K562 (cell line): ENCODE data around the gene GOLGA2. TPM values are rescaled to one million over a fixed set of nuclear protein-coding genes. Genes with fewer than 3 reads are reported as not detected.
A peak's percentile ranks its signal among the peaks of the same experiment; 100 is the strongest.

Source experiments
- ATAC-seq: fragments of 200-7000 bp; cut with Tn5 transposase; 3 replicates; pipeline ENCODE4 v1.9.1; 2020; ENCODE audit warnings: moderate library complexity
- BruUV-seq: library from RNA; stranded (reverse); fragments of 400-500 nt; replicated peaks from 2 replicates; lab custom pipeline; 2021; lab: Mats Ljungman, UMichigan
- CTCF ChIA-PET: fragments of 300-600 bp; formaldehyde crosslinking; extraction: SDS; loops from one replicate; lab custom pipeline; 2021; ENCODE audit warnings: low intra/inter-chr PET ratio; lab: Yijun Ruan, JAX
- POLR2A ChIA-PET: fragments of 300-600, 350-650 bp; sonication (Branson Sonifier 250); formaldehyde crosslinking; extraction: SDS; loops from one replicate; lab custom pipeline; 2021; ENCODE audit warnings: antibody characterized with exemption, inconsistent platforms; lab: Yijun Ruan, JAX
- DNase-seq, 4 experiments: peaks; one replicate each; pipeline versions ENCODE4 v3.0.0 to v3.0.0-alpha.2; 2011 to 2018; ENCODE audit warnings: low spot score in 3 of 4, mixed read lengths in 3 of 4; ENCODE audit errors: extremely low read depth in 1 of 4
- FAIRE-seq: peaks from 2 replicates; lab custom pipeline; 2011; peaks lifted over from hg19 to GRCh38; lab: Jason Lieb, UNC
- H2AFZ ChIP-seq: 2 replicates; pipeline ENCODE4 v1.6.0; 2011; ENCODE audit warnings: low read depth, low read length, control low read depth, inconsistent platforms
- H3K27ac ChIP-seq: fragments of 200-600 bp; 3 replicates; pipeline ENCODE4 v1.8.0; 2011; ENCODE audit warnings: low read depth, mild to moderate bottlenecking, control low read depth, inconsistent platforms, low read length, moderate library complexity, mixed read lengths; ENCODE audit errors: extremely low read depth
- H3K27me3 ChIP-seq, 2 experiments: fragments of 300-600 bp in 1 of 2; 2 replicates in 1 of 2; 3 replicates in 1 of 2; pipeline versions ENCODE4 v1.6.0 to v1.8.0; 2011; ENCODE audit warnings: inconsistent platforms in 2 of 2, low read length in 2 of 2, mild to moderate bottlenecking in 1 of 2, mixed read lengths in 1 of 2, moderate library complexity in 1 of 2; ENCODE audit not compliant: control insufficient read depth in 2 of 2, insufficient read depth in 2 of 2
- H3K36me3 ChIP-seq: fragments of 300-600 bp; 3 replicates; pipeline ENCODE4 v1.8.0; 2011; ENCODE audit warnings: mild to moderate bottlenecking, low read length, inconsistent platforms; ENCODE audit not compliant: control insufficient read depth, insufficient read depth
- H3K4me1 ChIP-seq, 2 experiments: fragments of 200-600 bp in 1 of 2; replicated peaks in 1 of 2; 2 replicates in 1 of 2; 3 replicates in 1 of 2; pipeline versions ENCODE4 v1.5.1 to v1.8.0; 2011; ENCODE audit warnings: inconsistent platforms in 2 of 2, low read length in 2 of 2, mild to moderate bottlenecking in 1 of 2, mixed read lengths in 1 of 2, moderate library complexity in 1 of 2; ENCODE audit not compliant: control insufficient read depth in 2 of 2, insufficient read depth in 2 of 2
- H3K4me2 ChIP-seq: 2 replicates; pipeline ENCODE4 v1.6.1; 2011; ENCODE audit warnings: low read length, control low read depth, inconsistent platforms, mixed read lengths; ENCODE audit not compliant: insufficient read depth
- H3K4me3 ChIP-seq: fragments of 200-600 bp; sonication (generic), shearing (Covaris generic); 2 replicates; pipeline ENCODE4 v1.5.1; 2016; ENCODE audit warnings: control low read depth, inconsistent platforms
- H3K79me2 ChIP-seq: fragments of 200-600 bp; 3 replicates; pipeline ENCODE4 v1.8.0; 2011; ENCODE audit warnings: low read length, inconsistent platforms; ENCODE audit not compliant: control insufficient read depth, insufficient read depth
- H3K9ac ChIP-seq, 2 experiments: 2 replicates each; pipeline versions ENCODE4 v1.6.0 to v1.6.1; 2011; ENCODE audit warnings: low read depth in 2 of 2, low read length in 2 of 2, control low read depth in 1 of 2, inconsistent platforms in 1 of 2, mild to moderate bottlenecking in 1 of 2, mixed read lengths in 1 of 2; ENCODE audit not compliant: insufficient read depth in 1 of 2
- H3K9me1 ChIP-seq: one replicate; pipeline ENCODE4 v1.6.0; 2011; ENCODE audit warnings: inconsistent platforms, mild to moderate bottlenecking, low read length, moderate library complexity; ENCODE audit not compliant: control insufficient read depth, insufficient read depth
- H3K9me3 ChIP-seq: replicated peaks from 2 replicates; pipeline ENCODE4 v1.5.1; 2011; ENCODE audit warnings: low read depth, low read length, inconsistent platforms; ENCODE audit not compliant: control insufficient read depth, insufficient read depth
- H4K20me1 ChIP-seq: replicated peaks from 2 replicates; pipeline ENCODE4 v1.6.1; 2011; ENCODE audit warnings: low read length, inconsistent platforms, mixed read lengths; ENCODE audit not compliant: control insufficient read depth, insufficient read depth
- BCOR ChIP-seq: fragments of 450-650 bp; IDR thresholded peaks from 2 replicates; pipeline ENCODE4 v1.6.1; 2016
- BMI1 ChIP-seq: fragments of 150-350 bp; IDR thresholded peaks from 2 replicates; pipeline ENCODE4 v1.6.1; 2014; ENCODE audit warnings: low read length
- DIDO1 ChIP-seq: fragments of 450-650 bp; IDR thresholded peaks from 2 replicates; pipeline ENCODE4 v1.6.1; 2016; ENCODE audit warnings: low read depth, missing biosample characterization, missing genetic modification characterization
- HDAC2 ChIP-seq: fragments of 450-650 bp; IDR thresholded peaks from 2 replicates; pipeline ENCODE4 v1.6.1; 2016; ENCODE audit warnings: mild to moderate bottlenecking
- JUN ChIP-seq, 2 experiments: sonication (generic) in 1 of 2; formaldehyde crosslinking in 1 of 2; IDR thresholded peaks; 2 replicates each; pipeline versions ENCODE4 v1.6.1 to v1.8.0; 2012 to 2022; ENCODE audit warnings: borderline replicate concordance in 2 of 2, mild to moderate bottlenecking in 2 of 2, improper control_type of control experiment in 1 of 2, low read depth in 1 of 2, low read length in 1 of 2, missing genetic modification reagents in 1 of 2
- MXI1 ChIP-seq: IDR thresholded peaks from 2 replicates; pipeline ENCODE4 v1.6.1; 2011; ENCODE audit warnings: low read depth, mild to moderate bottlenecking, improper control_type of control experiment, low read length
- PTRF ChIP-seq: fragments of 450-650 bp; IDR thresholded peaks from 2 replicates; pipeline ENCODE4 v1.6.1; 2016; ENCODE audit warnings: mild to moderate bottlenecking, missing genetic modification characterization, missing compliant biosample characterization
- SRSF7 ChIP-seq: fragments of 200-400 bp; formaldehyde crosslinking; optimal IDR thresholded peaks from 2 replicates; pipeline ENCODE3; 2017; ENCODE audit warnings: mild to moderate bottlenecking, low read depth, low read length
- STAT6 ChIP-seq: sonication (generic); formaldehyde crosslinking; IDR thresholded peaks from 2 replicates; pipeline ENCODE4 v1.8.1; 2023; ENCODE audit warnings: mild to moderate bottlenecking, missing genetic modification reagents
- SUPT5H ChIP-seq: fragments of 450-650 bp; IDR thresholded peaks from 2 replicates; pipeline ENCODE4 v1.6.1; 2016
- THRB ChIP-seq: fragments of 450-650 bp; formaldehyde crosslinking; conservative IDR thresholded peaks from 2 replicates; pipeline ENCODE4 v1.4.0; 2022; ENCODE audit warnings: mild to moderate bottlenecking, missing genetic modification characterization
- TRIM24 ChIP-seq, 2 experiments: fragments of 450-650 bp; IDR thresholded peaks; 2 replicates each; pipeline ENCODE4 v1.6.1; 2016
- TRIM28 ChIP-seq: fragments of 450-650 bp; IDR thresholded peaks from 2 replicates; pipeline ENCODE4 v1.6.1; 2017
- ZNF124 ChIP-seq: sonication (generic); formaldehyde crosslinking; IDR thresholded peaks from 2 replicates; pipeline ENCODE4 v1.8.1; 2022; ENCODE audit warnings: missing genetic modification reagents
- ZNF436 ChIP-seq: fragments of 250-450, 450-650 bp; sonication (Bioruptor Pico); formaldehyde crosslinking; IDR thresholded peaks from 2 replicates; pipeline ENCODE4 v1.7.0; 2020; ENCODE audit warnings: mild to moderate bottlenecking
- WGBS: fragments of 100-300 bp; shearing (Covaris generic); methylation state at CpG from one replicate; pipeline ENCODE4 v1.1.6; 2016; ENCODE audit warnings: low coverage, mixed read lengths; ENCODE audit not compliant: insufficient coverage; ENCODE audit errors: missing lambda C conversion rate; 5-methylcytosine and 5-hydroxymethylcytosine counted together
- in situ Hi-C: fragments of 300-500 bp; cut with MboI; formaldehyde crosslinking; loops from 4 replicates; pipeline ENCODE4 v1.15.0; 2018; ENCODE audit warnings: inconsistent platforms, mixed read lengths
- intact Hi-C: fragments of 100-400 bp; cut with micrococcal nuclease; formaldehyde crosslinking; loops from 2 replicates; pipeline ENCODE4 v1.14.2; 2022
- polyA plus RNA-seq, 8 experiments: library from polyadenylated mRNA; depleted of rRNA in 4 of 8; stranded (reverse) in 5 of 8; unstranded in 3 of 8; fragments of >200 nt; fragmentation: Nextera tagmentation in 2 of 8; fragmentation: Illumina TruSeq in 1 of 8; extraction: Ambion mirVana in 2 of 8; extraction: Trizol in 1 of 8; gene quantifications; 2 replicates each; pipeline versions ENCODE4 v1.2.1 to v1.2.3, GENCODE V29; 2011 to 2014; ENCODE audit warnings: inconsistent platforms in 1 of 8, missing spikeins in 1 of 8
- total RNA-seq, 7 experiments: library from RNA; depleted of rRNA in 6 of 7; stranded (reverse); fragments of >200 nt in 6 of 7; fragmentation: Illumina TruSeq in 2 of 7; extraction: Trizol in 2 of 7; gene quantifications; 2 replicates each; pipeline versions ENCODE4 v1.2.1 to v1.2.3, GENCODE V29; 2011 to 2021; ENCODE audit warnings: low replicate concordance in 1 of 7

The GOLGA2 gene
- total and polyA plus RNA-seq, 9 of the 15 experiments (the other 6 are each of a cell fraction or from before 2014, with no cell fraction given): 15.7 to 138 (median 76.0) TPM

- peaks cover 5% of the 10 kb centered on the region; the same call in 1 of the 2 replicates for H4K20me1 ChIP-seq
- H3K27me3 ChIP-seq: no peaks in the 10 kb centered on the region
- H3K36me3 ChIP-seq: no peaks in the 10 kb centered on the region
- H3K27ac ChIP-seq: no peak overlapping the region
- H3K4me3 ChIP-seq: no peak overlapping the region
- WGBS: 45% methylated on average over 10 of the region's 10 CpGs
- CTCF ChIA-PET: no interaction called here
- FAIRE-seq: peak; percentile 32
- BruUV-seq: no TSS peak
- no peaks in the 10 kb centered on the region for H3K9me3 ChIP-seq
- H3K9me1 ChIP-seq: peaks cover 5% of the 10 kb centered on the region
- intact Hi-C loops: loop anchor here (10.0 kb wide), 1 partner anchor 129 kb away; the partner anchor contains the start of gene SLC27A4
- DNase-seq: peak in 3 of 4 experiments; percentile 67 to 71 (median 71)
- no peaks in the 10 kb centered on the region for H3K79me2 ChIP-seq
- no peak overlapping the region for H3K4me2 ChIP-seq
- peaks cover 17 to 51% of the 10 kb centered on the region in 2 experiments for H3K4me1 ChIP-seq
- peak overlapping the region in 1 of 2 experiments; percentile 74; a peak in 2 of 4 replicates for H3K9ac ChIP-seq
- POLR2A ChIA-PET: interaction anchor here (0.6 to 3.1 kb wide), 15 partner anchors 9 to 284 kb away, joined by 3 to 20 read pairs (median 3); partner anchors contain the start of gene BBLN
- no peak overlapping the region for H2AFZ ChIP-seq
- in situ Hi-C loops: loop anchor here (10.0 kb wide), 1 partner anchor 1459 kb away; no protein-coding TSS in a partner anchor
- ATAC-seq: no peak
- TF ChIP-seq MXI1 (peak; percentile 89), TRIM28 (0 out of 2 replicates have a peak, but pooled peaks have one; percentile 20), TRIM24 (IDR thresholded peaks at IDR 0.05) (0 out of 4 replicates have a peak, but pooled peaks of 1 of the 2 experiments have one; percentile 19), PTRF (tag) (no peak), DIDO1 (tag) (no peak), ZNF436 (CRISPR knock-in tag) (no peak), SRSF7 (no peak), JUN (IDR thresholded peaks at IDR 0.05; ENCODE audit: borderline replicate concordance, low read depth, low read length) (0 out of 2 replicates have a peak, but pooled peaks have one; percentile 46), JUN (CRISPR knock-in tag; IDR thresholded peaks at IDR 0.05; ENCODE audit: borderline replicate concordance) (no peak), STAT6 (CRISPR knock-in tag) (0 out of 2 replicates have a peak, but pooled peaks have one; percentile 60), ZNF124 (CRISPR knock-in tag) (no peak), THRB (CRISPR knock-in tag) (no peak), SUPT5H (no peak), HDAC2 (peak; percentile 94), BMI1 (peak; percentile 54; the same call in 1 of the 2 replicates), BCOR (peak; percentile 98)
Observed at GRCh38 chr9:128215491-128216409, 60.1 kb downstream of the GOLGA2 start.
